Stimulated activated CD8-positive, alpha-beta memory T cell treated with anti-CD3 and anti-CD28 coated beads, Interleukin-7, amount 100 ng/mL, for 48 hours (primary cell): ENCODE measurements around the gene LSM12.
"Not testable (repeated sequence)": the region's sequence is repeated elsewhere in the genome, so short reads cannot be mapped to it uniquely, and the experiment has no call there.

ENCODE experiments used
- DNase-seq, 2 donors: peaks; one replicate each; pipeline ENCODE4 v3.0.0-alpha.2; 2020; ENCODE audit warnings: low read depth in 1 of 2; ENCODE audit errors: extremely low read depth in 1 of 2

Gene LSM12

DNA sequence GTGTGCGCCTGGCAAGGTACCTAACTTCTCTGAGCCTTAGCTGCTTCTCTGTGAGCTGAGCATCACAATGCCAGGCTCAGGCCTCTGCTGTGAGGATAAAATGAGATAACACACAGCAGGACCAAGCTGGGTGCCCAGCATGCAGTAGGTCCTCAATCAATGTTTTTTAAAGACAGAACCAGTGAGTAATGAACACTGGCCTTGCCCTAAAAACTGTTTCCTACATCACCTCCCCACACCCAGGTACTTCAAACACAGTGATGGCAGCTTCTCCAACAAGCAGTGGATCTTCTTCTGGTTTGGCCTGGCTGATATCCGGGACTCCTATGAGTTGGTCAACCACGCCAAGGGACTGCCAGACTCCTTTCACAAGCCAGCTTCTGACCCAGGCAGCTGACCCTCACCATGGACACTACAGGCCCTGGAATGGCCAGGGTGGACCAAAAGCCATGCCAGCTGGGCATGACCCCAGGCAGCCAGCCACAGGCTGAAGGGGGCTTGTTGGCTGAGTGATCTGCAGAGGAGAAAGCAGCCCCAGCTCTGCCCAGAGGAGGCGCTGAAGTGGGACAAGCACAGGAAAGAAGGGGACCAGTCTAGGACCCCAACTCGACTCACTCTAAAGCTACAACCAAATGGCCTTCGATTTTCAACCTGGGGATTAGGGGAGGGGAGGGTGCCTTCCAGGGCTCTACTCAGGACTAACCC lies 58.1 kb downstream of the LSM12 start:
- no peak for DNase-seq

DNA sequence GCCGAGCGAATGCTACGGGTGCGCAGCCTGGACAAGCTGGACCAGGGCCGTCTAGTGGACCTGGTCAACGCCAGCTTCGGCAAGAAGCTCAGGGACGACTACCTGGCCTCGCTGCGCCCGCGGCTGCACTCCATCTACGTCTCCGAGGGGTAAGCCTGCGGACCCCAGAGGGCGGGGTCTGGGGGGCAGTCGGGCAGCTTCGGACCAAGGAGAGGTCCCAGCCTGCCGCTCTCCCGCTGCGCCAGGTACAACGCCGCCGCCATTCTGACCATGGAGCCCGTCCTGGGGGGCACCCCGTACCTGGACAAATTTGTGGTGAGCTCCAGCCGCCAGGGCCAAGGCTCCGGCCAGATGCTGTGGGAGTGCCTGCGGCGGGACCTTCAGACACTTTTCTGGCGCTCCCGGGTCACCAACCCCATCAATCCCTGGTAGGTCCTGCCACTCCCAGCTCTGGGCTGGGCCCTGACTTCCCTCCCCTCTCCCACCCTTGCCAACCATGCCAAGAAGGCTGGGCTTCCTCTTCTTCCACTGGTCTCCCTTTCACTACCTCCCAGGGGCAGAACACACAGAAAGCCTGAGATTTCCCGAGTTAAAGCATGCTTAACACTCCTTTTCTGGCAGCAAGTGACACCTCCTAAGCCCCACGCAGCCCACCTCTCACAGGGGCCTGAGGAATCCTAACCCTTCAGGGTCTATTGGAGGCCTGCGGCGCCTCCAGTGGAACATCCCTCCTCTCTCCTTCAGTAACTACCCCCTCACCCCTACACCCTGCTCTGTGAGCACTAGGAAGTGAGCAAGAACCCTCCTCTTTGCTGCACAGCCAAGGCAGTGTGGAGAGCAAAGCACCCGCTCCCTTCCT lies 58.9 kb downstream of the LSM12 start:
- no peak for DNase-seq

DNA sequence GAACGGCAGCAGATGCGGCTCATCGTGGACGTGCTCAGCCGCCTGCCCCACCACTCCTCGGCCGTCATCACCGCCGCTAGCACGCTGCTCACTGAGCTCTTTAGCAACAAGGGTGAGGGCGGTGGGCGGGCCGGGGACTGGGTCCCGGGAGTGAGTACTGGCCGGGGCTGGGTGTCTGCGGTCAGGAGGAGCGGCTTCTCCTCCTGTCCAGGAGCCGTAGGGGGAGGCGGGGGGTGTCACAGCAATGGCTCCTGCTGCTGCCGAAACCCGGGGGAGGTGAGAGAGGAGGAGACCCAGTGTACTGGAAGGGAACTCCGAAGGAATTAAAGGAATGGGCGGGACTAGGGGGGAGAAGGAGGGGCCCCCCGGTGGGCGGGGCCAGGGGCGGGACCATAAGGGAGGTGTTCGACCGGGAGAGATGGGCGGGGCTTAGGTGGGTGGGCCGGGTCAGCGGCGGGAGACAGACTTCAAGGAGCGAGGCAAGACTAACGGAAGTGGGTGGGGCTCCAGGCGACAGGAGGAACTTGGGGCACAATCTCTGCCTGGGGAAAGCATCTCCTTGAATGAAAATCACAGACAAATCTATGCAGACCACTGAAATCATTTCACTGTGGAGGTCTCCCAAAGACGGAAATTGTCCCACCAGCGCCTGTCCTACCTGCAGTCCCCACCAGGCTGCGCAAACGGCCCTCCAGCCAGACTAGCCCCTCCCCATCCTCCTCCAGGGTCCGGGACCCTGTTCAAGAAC lies 59.7 kb downstream of the LSM12 start:
- DNase-seq, result peak; percentile 94 to 99

DNA sequence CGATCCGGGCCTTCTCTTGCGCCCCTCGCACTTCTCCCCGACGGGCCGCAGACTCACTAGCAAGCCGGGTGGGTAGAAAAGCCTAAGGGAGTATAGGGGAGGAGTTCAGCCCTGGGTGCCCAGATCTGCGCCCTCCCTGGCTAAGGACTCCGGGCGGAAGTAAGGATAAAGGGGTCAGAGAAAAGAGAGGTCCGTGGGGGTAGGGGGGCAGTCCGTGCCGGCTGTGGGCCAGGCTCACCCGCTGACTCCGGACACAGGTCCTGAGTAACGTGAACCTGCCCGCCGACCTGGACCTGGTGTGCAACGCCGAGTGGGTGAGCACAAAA lies 60.2 kb downstream of the LSM12 start:
- DNase-seq, result no peak

DNA sequence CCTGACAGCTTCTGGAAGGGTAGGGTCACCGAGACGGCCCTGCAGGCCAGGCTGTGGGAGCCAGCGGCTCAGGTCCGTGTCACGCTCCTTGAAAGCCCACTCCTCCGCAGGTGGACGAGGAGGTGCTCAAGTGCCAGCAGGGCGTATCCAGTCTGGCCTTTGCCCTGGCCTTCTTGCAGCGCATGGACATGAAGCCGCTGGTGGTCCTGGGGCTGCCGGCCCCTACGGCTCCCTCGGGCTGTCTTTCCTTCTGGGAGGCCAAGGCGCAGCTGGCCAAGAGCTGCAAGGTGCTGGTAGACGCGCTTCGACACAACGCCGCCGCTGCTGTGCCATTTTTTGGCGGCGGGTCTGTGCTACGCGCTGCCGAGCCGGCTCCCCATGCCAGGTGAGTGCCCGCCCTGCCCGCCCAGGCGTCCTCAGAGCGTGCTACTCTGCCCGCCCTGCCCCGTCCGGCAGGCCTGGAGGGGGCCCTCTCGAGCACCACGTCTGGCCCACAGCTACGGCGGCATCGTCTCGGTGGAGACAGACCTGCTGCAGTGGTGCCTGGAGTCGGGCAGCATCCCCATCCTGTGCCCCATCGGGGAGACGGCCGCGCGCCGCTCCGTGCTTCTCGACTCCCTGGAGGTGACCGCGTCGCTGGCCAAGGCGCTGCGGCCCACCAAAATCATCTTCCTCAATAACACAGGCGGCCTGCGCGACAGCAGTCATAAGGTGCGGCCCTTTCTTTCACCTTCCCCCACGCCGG lies 60.8 kb downstream of the LSM12 start:
- DNase-seq, result peak in 1 of 2 donors; percentile 25

DNA sequence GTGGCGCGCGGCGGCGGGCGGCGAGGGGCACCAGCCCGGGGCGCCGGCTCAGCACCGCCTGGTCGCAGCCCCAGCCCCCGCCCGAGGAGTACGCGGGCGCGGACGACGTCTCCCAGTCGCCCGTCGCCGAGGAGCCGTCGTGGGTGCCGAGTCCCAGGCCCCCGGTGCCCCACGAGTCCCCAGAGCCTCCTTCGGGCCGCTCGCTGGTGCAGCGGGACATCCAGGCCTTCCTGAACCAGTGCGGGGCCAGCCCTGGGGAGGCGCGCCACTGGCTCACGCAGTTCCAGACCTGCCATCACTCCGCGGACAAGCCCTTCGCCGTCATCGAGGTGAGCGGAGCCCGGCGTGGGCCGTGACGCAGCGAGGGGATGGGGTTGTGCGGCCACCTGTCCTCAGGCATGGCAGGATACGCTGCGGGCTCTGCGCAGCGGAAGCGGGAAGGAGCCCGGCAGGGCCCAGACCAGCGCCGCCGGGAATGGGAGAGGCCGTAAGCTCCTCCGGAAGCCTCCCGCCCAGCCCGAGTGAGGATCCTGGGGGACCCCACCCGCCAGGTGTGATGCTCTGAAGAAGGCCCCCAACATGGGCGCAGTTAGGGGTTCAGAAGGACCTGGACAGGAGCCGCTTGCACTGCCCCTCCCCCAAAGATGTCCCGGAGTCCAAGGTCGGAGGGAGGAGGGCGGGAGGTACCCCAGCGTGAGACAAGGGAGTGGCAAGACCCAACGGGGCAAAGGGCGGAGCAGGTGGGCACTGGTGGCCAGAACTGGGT lies 61.5 kb downstream of the LSM12 start:
- DNase-seq, result no peak

DNA sequence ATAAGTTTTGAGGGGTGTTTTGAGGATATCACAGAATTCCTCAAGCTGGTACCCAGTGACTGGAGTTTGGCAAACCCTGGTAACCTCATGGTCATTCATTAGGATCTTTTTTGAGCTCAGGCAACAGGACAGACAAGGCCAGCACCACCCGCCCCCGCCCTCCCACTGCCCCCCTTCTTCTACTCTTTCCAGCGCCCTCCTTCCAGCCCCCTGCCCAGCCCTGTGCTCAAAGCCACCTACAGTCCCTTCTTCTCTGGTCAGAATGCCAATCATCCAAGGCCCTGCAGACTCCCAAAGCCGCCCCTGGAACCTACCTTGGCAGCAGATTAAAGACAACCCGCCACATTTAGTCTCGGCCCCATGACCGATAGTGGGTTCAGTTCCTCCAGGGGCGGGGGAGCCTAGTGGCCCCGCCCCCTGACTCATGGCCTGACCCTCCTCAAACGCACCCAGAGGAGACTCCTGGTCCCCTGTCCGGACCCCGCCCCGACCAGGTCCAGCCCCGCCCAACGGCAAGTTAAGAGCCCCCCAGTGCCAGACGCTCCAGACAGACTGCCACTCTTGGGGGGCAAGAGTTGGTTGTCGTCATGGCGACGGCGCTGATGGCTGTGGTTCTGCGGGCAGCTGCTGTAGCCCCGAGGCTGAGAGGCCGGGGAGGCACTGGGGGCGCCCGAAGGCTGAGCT lies 62.3 kb downstream of the LSM12 start, which contains the start of gene NAGS:
Gene NAGS, plus strand, starts transcription at position 546 of the 684 bp plus-strand sequence. Its CDS starts 42 bp downstream, at position 588.
- no peak for DNase-seq

DNA sequence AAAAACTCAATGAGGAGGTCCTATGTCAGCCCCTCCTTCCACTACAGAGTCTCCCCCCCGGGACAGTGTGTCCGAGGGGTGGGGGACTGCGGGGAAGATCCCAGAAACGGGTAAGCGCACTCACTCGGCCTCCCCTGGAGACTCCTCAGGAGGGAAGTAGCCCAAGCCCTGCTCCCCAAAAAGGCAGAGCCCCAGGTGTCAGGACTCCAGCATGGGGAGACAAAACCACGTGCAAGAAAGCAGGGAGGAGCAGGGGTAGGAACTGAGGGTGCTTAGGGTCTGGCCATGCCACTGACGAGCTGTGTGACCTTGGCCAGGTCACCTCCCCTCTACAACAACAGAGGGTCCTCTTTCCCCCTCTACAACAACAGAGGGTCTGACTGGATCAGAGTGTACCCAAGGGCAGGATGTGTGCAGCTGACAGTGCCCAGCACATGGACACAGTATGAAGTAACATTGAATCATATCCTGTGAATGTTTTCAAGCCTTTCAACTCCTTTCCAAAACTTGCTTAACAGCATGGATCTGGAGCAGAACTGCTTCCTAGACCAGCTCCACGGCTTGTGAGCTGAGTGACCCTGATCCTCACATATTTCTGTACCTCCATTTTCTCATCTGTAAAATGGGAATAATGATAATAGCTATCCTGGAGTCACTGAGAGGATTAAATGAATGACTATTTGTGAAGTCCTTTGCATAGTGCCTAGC lies 64.2 kb downstream of the LSM12 start:
- DNase-seq, result no peak

DNA sequence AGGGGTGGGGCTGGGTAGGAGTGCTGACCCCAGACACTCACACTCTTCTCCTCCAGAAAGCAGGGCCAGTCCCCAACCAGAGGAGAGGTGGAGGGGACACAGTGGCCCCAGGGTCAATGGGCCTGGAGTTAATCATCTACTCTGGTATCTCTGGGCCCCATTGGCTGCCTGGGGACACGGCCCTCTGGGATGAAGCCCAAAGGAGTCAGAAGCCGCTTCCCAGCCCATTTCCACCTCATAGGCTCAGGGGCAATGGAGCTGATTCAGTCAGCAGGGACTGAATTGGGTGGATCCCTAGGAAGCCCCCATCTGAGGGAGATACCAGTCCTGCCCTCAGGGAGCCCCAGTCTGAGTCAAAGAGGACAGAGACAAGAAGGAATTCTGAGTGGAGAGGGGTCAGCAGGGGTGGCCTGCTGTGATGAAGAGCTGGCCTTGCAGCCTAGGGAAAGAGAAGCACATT lies 65.0 kb downstream of the LSM12 start:
- no peak for DNase-seq

DNA sequence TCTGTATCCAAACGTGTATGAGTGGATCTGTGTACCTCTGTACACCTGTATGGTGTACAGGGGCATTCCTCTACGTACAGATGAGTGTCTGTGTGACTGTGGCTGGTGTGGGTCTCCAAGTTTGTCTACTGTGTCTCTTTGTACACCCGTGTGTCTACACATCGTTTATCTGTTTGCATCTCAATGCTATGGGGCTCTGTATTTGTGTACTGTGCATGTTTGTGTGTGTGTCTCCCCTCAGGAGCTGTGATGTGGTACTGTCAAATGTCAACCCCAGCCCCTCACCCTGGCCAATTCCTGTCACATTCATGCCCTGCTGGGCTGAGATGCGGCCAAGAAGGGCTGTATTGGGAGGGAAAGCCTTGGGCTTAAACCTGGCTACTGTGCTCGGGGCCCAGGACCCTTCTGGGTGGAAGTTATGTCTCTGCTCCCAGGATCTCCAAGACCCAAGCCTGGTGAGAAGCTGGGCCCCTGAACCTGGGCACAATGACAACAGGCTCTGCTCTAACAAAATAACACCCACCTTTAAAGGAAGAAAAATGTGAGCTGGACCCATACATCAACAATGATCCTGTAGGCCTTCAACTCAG lies 65.5 kb downstream of the LSM12 start:
- DNase-seq, result no peak

DNA sequence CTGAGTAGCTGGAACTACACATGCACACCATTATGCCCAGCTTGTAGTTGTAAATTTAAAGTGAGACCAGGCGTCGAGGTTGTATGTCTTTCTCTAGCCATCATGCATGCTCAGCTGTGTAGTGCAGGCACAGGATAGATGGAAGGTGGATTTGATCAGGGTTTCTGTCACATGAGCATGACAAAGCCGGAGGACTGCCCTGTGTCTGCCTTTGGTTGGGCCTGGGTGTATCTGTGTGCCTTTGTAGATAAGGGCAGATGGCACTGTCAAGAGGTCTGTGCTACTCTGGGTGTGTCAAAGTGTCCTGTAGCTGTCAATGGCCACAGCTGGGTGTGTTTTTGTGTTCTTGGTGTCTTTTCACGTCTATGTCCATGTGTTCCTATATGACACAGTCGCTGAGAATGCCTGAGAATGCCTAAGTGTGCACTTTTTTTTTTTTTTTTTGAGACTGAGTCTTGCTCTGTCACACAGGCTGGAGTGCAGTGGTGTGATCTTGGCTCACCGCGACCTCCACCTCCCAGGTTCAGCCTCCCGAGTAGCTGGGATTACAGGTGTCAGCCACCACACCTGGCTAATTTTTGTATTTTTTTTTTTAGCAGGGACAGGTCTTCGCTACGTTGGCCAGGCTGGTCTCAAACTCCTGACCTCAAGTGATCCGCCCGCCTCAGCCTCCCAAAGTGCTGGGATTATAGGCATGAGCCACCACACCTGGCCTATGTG lies 66.2 kb downstream of the LSM12 start:
- DNase-seq, result no peak

DNA sequence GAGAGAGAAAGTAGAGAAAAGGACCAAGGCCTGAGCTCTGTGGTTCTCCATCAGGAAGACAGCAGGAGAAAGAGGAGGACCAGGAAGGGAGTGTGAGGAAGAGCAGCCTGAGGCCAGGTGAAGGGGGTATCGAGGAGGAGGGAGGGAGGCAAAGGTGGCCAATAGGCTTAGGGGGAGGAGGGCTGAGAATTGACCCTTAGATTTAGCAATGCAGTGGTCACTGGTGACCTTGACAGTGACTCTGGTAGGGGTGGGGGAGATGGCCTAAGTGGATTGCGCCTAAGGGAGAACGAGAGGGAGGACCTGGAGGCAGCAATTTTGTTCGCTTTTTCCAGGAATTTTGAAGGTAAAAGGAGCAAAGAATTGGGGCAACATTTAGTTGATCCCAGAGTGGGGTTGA lies 67.4 kb downstream of the LSM12 start:
- no peak for DNase-seq

DNA sequence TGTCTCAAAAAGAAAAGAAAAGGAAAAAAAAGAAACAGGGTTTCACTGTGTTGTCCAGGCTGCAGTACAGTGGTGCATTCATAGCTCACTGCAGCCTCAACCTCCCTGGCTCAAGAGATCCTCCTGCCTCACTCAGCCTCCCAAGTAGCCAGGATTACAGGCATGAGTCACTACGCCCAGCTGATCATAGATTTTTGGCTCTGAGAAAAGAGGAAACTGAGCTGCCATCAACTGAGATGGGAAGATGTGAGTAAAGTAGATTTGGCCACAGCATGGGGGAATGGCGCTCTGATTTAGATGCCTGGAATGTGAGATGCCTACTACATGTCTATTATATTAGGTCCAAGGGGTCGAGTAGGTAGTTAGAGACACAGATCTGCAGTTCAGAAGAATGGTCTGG lies 67.9 kb downstream of the LSM12 start:
- no peak for DNase-seq

DNA sequence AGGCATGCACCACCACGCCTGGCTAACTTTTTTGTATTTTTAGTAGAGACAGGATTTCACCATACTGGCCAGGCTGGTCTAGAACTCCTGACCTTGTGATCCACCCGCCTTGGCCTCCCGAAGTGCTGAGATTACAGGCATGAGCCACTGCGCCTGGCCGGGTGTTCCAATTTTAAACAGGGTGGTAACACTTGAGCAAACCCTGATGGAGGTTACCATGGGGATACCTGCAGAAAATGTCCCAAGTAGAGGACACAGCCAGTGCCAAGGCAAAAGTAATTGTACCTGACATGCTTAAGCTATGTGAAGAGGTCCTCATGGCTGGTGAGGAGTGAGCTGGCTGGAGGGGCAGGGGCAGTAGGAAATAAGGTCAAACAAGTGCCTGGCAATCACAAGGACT lies 69.3 kb downstream of the LSM12 start:
- DNase-seq, result not testable (repeated sequence)

DNA sequence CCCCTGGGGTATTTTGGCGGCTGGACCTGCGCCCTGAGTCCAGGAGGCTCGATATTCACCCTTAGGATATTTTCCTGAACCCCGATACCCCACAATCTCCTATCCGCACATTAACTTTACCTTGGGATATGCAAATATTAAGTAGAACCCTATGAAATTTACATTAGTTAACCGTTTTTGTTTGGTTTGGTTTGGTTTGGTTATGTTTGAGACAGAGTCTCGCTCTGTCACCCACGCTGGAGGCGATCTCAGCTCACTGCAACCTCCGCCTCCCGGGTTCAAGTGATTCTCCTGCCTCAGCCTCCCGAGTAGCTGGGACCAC lies 71.4 kb downstream of the LSM12 start:
- DNase-seq, result no peak

DNA sequence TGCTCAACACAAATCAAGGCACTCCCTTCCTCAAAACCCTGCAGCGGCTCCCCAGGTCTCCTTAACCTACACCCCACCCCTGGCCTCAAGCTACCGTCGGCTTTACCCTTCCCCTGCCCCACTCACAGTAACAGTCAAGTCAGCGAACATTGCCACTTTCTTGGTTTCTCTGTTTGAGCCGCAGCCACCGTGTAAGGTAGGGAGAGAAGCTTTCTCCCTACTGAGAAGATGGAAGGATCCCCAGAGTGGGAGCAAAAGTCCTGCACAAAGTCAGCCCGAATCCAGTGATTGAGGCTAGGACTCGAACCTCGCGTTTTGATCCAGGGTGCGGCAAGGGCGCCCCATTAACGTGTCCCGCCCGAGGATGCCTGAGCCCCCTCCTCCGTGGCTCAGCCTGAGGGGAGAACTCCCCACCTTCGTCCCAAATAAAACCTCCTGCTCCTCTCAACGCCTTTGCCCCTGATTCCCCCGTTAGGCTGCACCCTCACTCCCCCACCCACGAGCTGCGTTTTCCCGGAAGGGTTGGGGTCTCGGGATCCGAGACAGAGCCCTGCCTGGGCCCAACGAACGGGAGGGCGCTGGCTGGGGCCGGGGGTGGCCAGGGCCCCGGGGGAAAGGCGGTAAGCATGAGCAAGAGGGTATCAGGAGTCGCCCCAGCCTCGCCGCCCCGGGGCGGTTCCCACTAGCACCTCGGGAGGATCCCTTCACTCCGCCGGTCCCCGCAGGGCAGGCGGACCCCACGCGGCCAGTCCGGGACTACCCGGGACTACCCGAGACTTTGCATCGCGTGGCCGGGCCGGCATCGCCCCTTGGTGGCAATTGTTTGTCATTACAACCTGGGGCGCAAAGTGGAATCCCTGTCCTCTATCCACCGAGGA lies 72.0 kb downstream of the LSM12 start:
- DNase-seq, result peak in 1 of 2 donors; percentile 37

DNA sequence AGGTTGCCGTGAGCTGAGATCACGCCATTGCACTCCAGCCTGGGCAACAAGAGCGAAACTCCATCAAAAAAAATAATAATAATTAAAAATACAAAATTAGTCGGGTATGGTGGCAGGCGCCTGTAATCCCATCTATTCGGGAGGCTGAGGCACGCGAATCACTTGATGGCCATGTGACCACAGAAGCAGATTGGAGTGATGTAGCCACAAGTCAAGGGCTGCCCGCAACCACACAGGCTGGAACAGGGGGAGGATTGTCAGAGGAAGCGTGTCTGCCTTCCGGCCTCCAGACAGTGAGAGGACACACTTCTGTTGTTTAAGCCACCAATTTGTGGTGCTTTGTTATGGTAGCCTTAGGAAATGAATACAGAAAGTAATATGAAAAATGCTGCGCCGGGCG lies 73.8 kb downstream of the LSM12 start:
- DNase-seq, result no peak
